ENCODE data around the gene RECK.

RECK gene

DNA sequence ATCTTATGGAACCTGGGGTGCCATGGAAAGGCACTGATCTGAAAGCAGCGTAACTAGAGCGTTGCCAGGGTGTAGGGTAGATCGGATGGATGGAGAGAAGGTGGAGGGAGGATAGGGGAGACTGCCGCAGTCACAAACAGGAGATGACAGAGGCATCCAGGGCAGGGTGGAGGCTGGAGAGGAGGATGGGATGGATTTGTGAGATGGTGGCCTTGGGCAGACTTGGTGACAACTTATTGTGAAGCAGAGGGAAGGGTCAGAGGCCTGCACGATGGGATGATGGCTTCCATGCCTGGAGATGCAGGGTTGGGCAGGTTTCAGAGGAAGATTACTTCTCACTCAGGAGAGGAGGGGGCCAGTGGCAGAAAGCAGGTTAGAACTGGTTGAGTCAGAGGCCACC is 102.2 kb downstream of the RECK start:
- no peak for DNase-seq

GRCh38 chr9:36140086-36141084 is 103.7 kb downstream of the RECK start:
- DNase-seq: peak; percentile 38

GRCh38 chr9:36141288-36141687 is 104.6 kb downstream of the RECK start:
- DNase-seq: peak; percentile 48

DNA sequence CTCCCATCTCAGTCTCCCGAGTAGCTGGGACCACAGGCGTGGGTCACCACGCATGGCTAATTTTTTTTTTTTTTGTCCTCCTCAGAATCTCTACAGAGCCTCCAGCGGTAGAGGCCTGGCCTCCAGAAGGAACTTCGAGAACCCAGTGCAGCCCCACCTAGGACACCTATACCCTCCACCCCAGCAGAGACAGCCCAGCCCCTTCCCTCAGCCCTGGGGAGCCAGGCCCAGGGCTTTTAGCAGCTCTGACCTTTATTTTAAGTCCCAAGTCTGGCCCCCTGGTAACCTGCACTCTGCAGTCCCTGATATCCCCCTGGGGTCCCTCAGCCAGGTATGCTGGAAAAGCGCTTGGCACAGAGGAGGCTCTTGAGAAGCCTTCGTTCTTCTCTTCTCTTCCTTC is 105.0 kb downstream of the RECK start:
- DNase-seq: no peak

- DNase-seq: no peak
These were observed 106.0 kb downstream of the RECK start for GRCh38 chr9:36142510-36143244.

DNA sequence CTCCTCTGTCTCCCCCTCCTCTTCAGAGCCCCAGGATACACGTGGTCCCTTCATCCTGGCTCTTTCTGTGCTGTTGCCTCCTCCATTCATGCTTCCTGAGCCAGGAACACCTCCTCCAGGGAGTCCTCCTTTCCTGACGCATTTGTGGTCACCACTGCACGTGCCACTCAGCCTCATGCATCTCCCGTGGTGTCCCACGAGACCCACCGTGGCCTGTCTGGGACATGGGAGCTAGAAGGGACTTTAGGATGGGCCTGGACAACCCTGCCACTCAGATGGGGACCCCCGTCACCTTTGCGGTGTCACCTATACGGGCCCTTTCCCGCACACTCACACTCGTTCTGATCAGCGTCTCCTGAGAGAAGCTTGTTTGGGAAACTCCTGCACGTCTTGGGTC is 106.5 kb downstream of the RECK start:
- no peak for DNase-seq

DNA sequence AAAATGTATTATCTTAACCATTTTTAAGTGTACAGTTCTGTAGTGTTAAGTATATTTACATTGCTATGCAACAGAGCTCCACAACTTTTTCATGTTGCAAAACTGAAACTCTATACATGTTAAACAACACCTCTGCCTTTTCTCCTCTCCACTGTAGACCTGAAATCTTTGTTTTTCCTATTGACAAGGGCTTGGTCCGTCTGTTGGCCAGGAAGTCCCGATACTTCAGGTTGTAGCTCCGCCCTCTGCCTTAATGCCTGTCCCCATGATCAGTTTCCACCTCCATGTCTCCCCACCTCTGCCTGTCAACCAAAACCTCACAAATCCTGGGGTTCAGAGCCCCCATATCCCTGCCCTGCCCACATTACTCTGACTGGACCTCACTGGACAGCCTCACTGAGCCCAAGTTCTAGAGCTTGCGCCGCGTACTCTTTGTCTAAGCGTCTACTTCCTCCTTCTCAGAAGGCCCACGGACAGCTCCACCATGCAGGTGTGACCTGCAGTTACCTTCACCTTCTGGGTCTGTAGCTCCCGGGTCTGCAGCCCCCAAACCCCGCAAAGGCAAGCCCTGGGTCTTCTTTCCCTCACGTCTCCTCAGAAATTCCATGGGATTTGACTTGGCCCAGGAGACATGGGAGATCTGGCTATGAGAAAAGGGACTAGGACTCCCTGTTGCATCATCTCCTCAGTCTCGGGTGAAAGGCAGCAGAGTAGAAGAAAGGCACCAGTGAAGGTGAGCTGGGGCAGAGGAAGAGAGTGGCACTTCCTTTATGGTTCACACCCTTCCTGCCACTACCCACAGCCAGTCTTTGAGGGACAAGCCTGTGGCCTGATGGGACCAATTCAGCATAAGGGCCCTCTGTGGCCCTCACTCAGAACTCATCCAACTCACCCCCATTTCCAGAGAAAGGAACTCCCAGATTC is 107.9 kb downstream of the RECK start:
- no peak for DNase-seq

GRCh38 chr9:36145970-36146369 is 109.3 kb downstream of the RECK start:
- DNase-seq: no peak

DNA sequence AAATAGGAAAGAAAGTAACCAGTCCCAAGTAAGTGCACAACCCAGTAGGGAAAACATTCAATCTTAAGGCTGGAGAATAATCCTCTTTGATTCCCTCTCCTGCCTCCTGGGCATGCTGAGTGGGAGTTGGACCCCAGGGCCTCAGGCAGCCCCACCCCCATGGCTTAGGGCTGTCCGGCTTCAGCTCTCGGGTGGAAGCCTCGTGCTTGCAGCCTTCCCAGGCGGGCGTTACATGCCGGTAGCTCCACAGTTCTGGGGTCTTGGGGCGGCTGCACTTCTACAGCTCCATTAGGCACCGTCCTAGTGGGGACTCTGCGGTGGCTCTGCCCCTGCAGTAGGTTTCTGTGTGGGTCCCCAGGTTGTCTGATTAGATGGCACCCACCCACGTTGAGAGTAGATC is 109.9 kb downstream of the RECK start:
- no peak for DNase-seq

DNA sequence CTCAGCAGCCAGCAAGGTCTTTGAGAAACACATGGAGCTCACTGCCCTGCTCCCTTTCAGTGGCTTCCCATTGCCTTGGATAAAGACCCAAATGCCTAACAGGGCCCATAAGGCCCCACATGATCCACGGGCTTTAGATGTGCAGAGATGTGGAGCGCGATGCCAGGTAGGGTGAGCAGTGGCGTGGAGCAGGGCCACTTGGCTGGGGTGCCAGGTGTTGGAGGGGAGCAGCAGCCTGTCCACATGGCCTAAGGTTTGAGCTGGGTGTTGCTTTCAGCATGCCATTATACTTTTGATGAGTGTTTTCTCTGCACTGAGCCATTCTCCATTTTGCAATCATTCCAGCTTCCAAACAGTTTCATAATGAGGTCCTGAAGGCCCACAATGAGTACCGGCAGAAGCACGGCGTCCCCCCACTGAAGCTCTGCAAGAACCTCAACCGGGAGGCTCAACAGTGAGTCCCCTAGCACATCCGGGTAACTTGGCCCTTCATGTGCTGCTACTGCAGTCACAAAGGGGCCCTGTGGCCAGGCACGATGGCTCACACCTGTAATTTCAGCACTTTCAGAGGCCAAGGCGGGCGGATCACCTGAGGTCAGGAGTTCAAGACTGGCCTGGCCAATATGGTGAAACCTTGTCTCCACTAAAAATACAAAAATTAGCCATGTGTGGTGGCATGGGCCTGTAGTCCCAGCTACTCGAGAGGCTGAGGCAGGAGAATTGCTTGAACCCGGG is 110.9 kb downstream of the RECK start:
- DNase-seq: no peak

DNA sequence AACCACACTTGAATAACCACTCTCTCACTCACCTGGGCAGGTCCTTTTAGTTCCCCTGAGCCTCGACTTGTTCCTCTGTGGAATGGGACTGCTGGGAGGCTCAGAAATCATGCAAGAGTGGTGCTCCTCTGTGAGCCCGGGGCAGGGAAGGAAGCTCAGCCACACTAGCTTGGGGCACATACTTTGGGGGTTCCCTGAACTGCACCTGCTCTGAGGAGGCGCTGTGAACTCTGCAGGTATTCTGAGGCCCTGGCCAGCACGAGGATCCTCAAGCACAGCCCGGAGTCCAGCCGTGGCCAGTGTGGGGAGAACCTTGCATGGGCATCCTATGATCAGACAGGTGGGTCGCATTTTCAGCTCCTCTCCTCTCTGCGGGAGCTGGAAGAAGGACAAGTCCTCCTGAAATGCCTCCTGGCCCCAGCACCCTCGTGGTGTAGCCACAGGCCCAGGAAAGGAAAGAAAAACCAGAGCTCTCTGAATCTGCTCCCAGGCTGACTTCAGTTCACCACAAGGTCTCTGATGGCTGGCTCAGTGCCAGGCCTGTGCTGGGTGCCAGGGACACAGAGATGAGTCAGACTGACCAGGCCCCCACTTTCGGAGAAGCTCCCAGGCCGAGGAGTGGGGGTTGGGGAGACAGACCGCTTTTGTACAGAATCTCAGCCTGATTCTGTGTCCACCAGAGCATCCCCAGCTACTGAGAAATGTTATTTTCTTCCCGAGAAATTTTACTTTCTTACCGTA is 111.8 kb downstream of the RECK start:
- DNase-seq: peak; percentile 97

- DNase-seq: peak; percentile 88
These were observed 112.5 kb downstream of the RECK start for GRCh38 chr9:36149197-36149596.

DNA sequence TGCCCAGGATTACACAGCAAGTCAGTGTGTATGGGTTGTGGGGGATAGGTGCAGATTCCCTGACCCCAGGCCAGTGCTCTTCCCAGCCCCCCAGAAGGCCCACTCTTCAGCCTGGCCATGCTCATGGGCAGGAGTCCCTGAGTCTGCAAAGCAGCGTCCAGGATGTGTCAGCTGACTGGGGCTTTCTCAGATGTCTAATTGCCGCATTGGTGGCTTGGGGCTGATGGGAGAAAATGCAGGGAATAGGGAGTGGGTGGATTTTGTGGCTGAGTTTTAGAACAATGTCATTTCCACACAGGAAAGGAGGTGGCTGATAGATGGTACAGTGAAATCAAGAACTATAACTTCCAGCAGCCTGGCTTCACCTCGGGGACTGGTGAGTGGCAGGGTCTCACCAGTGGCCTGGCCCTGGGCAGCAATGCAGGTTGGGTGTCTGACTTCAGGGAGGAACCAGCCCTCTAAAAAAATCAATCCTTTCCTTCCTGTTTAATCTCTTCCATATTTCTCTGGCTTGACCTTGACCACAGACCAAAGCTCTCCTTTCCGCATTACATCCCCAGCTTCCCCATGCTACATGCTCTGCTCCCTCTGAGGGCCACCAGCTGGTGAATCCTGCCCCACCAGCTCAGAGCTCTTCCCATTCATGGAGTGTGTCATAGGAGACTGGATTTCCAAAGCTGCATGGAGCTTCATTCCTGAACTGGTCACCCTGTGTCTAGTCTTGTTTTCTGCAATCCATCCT is 114.0 kb downstream of the RECK start:
- DNase-seq: peak; percentile 43

- peak; percentile 71 for DNase-seq
These were observed 114.8 kb downstream of the RECK start for GRCh38 chr9:36151316-36152210.

GRCh38 chr9:36152741-36153438 is 116.2 kb downstream of the RECK start:
- DNase-seq: no peak

DNA sequence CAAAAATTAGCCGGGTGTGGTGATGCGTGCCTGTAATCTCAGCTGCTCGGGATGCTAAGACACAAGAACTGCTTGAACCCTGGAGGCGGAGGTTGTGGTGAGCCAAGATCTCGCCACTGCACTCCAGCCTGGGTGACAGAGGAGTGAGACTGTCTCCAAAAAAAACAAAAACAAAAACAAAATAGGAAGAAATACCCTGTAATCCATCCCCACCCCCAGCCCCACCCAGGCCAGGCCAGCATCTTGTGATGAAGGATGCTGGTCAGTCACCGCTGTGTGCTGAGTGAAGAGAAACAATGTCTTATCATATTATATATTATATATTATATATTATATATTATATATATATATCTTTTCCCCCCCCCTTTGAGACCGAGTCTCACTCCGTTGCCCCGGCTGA is 117.0 kb downstream of the RECK start:
- no peak for DNase-seq

DNA sequence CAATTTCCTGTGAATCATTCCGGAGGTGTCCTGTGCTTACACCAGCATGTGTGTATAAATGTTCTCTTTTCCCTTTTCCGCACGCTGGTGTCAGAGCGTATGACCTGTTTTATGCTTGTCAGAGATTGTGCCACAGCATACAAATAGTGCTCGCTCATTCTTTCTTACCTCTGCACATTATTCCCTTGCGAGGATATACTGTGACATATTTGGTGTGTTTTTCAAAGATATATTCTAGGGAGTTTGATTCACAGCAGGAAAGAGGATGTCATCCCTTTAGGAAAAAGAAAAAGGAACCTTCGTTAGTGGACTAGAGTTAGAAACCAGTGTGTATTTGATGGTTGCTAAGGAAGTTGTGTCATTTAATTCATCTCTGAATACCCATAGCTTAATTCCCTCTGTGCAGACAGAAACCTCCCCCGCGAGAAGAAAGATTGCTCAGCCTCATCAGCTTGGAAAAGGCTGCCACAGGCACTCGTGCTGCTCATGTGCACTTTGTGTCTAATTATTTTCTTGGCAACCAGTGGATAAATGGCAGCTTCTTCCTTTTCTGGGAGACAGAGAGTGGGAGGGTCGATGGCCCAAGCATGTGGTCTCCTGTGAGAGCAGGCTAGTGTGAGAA is 117.7 kb downstream of the RECK start:
- peak; percentile 58 for DNase-seq

- no peak for DNase-seq
These were observed 119.4 kb downstream of the RECK start for GRCh38 chr9:36156116-36156515.
